Smooth muscle cell (in vitro differentiated cells): ENCODE data around the gene TERF2IP. TPM values are rescaled to one million over a fixed set of nuclear protein-coding genes. Genes with fewer than 3 reads are reported as not detected.

Experiments
- DNase-seq: peaks from one replicate; lab custom pipeline; 2025; ENCODE audit not compliant: unreplicated experiment; lab: John Stamatoyannopoulos, UW
- H2AFZ ChIP-seq: fragments of 200-600 bp; sonication (generic); 2 replicates; pipeline ENCODE4 v1.6.0; 2016; ENCODE audit warnings: antibody characterized with exemption, low read depth, mild to moderate bottlenecking
- H3F3A ChIP-seq: fragments of 200-600 bp; sonication (generic); 2 replicates; pipeline ENCODE4 v1.6.0; 2017; ENCODE audit warnings: antibody characterized with exemption, low read depth
- H3K27ac ChIP-seq: fragments of 200-600 bp; sonication (generic); 2 replicates; pipeline ENCODE4 v1.5.1; 2016; ENCODE audit warnings: low read depth, mild to moderate bottlenecking
- H3K27me3 ChIP-seq: fragments of 200-600 bp; sonication (generic); 2 replicates; pipeline ENCODE4 v1.6.1; 2016; ENCODE audit warnings: low read depth, mild to moderate bottlenecking
- H3K36me3 ChIP-seq: fragments of 200-600 bp; sonication (generic); 2 replicates; pipeline ENCODE4 v1.5.1; 2016; ENCODE audit warnings: low read depth
- H3K4me1 ChIP-seq: fragments of 200-600 bp; sonication (generic); 2 replicates; pipeline ENCODE4 v1.5.1; 2016; ENCODE audit warnings: low read depth
- H3K4me2 ChIP-seq: fragments of 200-600 bp; sonication (generic); 2 replicates; pipeline ENCODE4 v1.6.0; 2016; ENCODE audit warnings: mild to moderate bottlenecking
- H3K4me3 ChIP-seq: fragments of 200-600 bp; sonication (generic); 2 replicates; pipeline ENCODE4 v1.5.1; 2016; ENCODE audit warnings: mild to moderate bottlenecking
- H3K79me2 ChIP-seq: fragments of 200-600 bp; sonication (generic); 2 replicates; pipeline ENCODE4 v1.6.0; 2016; ENCODE audit warnings: low read depth, mild to moderate bottlenecking
- H3K9ac ChIP-seq: fragments of 200-600 bp; sonication (generic); 2 replicates; pipeline ENCODE4 v1.6.0; 2016; ENCODE audit warnings: low read depth
- H3K9me3 ChIP-seq: fragments of 200-600 bp; sonication (generic); replicated peaks from 2 replicates; pipeline ENCODE4 v1.5.1; 2016; ENCODE audit warnings: low read depth
- H4K20me1 ChIP-seq: fragments of 200-600 bp; sonication (generic); 2 replicates; pipeline ENCODE4 v1.6.0; 2016; ENCODE audit warnings: low read depth
- WGBS: methylation state at CpG from one replicate; pipeline ENCODE4 v1.1.7; 2016; ENCODE audit warnings: low lambda C conversion rate; 5-methylcytosine and 5-hydroxymethylcytosine counted together
- polyA plus RNA-seq: library from polyadenylated mRNA; unstranded; fragments of >200 nt; fragmentation: Nextera tagmentation; extraction: Ambion mirVana; gene quantifications from 2 replicates; pipeline ENCODE4 v1.2.1, GENCODE V29; 2016
- total RNA-seq: library from RNA; depleted of rRNA; stranded (reverse); fragments of >200 nt; gene quantifications from 2 replicates; pipeline ENCODE4 v1.2.3, GENCODE V29; 2014
- TF ChIP-seq, protein P1 (sequence below): fragments of 200-600 bp; sonication (generic); IDR thresholded peaks from 2 replicates; pipeline ENCODE4 v1.5.1; 2017; ENCODE audit warnings: borderline replicate concordance, mild to moderate bottlenecking, antibody characterized with exemption; ENCODE audit not compliant: insufficient read depth, poor library complexity, severe bottlenecking

Gene TERF2IP
- total and polyA plus RNA-seq, 2 experiments from 2014 or later: 51.0 to 83.0 TPM

DNA sequence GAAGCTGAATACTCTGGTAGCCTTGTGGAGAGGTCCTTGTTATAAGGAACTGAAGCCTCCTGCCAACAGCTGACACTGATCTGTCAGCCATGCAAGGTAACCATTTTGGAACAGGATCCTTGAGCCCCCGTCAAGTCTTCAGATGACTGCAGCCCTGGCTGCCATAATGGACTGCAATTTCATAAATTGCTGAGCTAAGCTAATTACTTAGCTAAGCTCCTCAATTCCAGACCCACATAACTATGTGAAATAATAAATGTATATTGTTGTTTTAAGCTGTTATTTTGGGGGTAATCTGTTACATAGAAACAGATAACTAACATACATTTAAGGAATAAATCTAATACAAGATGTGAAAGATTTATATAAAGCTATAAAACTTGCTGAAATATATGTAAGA is 41.1 kb upstream of the TERF2IP start:
- Histone ChIP-seq H4K20me1 (no peaks in the 10 kb centered on the region), H3K4me2 (no peak overlapping the region), H3K36me3 (peaks cover 29% of the 10 kb centered on the region), H3K4me1 (no peaks in the 10 kb centered on the region), H3K79me2 (no peaks in the 10 kb centered on the region), H3K9ac (no peak overlapping the region), H3K4me3 (no peak overlapping the region), H3F3A (no peaks in the 10 kb centered on the region), H3K27me3 (no peaks in the 10 kb centered on the region), H3K27ac (no peak overlapping the region), H3K9me3 (no peaks in the 10 kb centered on the region), H2AFZ (no peak overlapping the region)
- WGBS: 83% methylated on average over 1 of the region's 1 CpG
- TF ChIP-seq, protein P1, sequence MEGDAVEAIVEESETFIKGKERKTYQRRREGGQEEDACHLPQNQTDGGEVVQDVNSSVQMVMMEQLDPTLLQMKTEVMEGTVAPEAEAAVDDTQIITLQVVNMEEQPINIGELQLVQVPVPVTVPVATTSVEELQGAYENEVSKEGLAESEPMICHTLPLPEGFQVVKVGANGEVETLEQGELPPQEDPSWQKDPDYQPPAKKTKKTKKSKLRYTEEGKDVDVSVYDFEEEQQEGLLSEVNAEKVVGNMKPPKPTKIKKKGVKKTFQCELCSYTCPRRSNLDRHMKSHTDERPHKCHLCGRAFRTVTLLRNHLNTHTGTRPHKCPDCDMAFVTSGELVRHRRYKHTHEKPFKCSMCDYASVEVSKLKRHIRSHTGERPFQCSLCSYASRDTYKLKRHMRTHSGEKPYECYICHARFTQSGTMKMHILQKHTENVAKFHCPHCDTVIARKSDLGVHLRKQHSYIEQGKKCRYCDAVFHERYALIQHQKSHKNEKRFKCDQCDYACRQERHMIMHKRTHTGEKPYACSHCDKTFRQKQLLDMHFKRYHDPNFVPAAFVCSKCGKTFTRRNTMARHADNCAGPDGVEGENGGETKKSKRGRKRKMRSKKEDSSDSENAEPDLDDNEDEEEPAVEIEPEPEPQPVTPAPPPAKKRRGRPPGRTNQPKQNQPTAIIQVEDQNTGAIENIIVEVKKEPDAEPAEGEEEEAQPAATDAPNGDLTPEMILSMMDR: no peak
- no peak for DNase-seq

DNA sequence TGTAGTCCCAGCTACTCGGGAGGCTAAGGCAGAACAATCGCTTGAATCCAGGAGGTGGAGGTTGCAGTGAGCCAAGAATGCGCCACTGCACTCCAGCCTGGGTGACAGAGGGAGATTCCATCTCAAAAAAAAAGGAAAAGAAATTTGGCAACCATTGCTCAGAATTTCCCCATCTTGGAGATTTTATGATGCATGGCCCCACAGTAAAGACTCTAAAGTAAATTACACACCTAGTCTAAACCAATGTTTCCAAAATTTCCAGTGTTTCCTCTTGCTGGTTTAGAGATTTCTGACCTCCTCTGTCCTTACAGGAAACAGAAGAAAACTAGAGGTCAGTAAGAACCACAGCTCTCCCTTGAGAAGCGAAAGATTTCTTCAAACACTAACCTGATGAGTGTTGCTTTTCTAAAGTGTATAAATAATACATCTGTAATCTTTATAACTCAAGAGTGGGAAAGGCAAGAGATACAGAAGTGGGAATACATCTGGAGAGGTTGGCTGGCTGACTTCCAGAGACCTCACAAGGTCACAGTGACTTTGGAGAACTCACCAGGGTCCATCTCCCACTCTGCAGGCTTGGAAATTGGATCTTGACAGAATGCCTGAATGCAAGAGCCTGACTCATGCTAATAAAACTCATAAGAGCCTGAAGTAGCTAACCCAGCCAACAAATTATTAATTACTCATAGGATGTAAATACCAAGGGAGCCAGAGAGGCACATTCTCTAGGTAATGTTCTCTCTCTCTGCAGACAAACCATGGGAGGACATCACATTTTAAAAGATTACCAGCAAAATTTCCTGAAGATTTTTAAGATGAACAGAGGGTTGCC is 33.3 kb upstream of the TERF2IP start:
- Histone ChIP-seq H3K4me3 (no peak overlapping the region), H3F3A (no peaks in the 10 kb centered on the region), H3K9ac (no peak overlapping the region), H2AFZ (no peak overlapping the region), H4K20me1 (no peaks in the 10 kb centered on the region), H3K4me1 (no peaks in the 10 kb centered on the region), H3K27me3 (no peaks in the 10 kb centered on the region), H3K36me3 (peaks cover 16% of the 10 kb centered on the region), H3K4me2 (no peak overlapping the region), H3K9me3 (no peaks in the 10 kb centered on the region), H3K79me2 (no peaks in the 10 kb centered on the region), H3K27ac (no peak overlapping the region)
- 96% methylated on average over 4 of the region's 4 CpGs for WGBS
- DNase-seq: no peak
- TF ChIP-seq, protein P1: no peak

DNA sequence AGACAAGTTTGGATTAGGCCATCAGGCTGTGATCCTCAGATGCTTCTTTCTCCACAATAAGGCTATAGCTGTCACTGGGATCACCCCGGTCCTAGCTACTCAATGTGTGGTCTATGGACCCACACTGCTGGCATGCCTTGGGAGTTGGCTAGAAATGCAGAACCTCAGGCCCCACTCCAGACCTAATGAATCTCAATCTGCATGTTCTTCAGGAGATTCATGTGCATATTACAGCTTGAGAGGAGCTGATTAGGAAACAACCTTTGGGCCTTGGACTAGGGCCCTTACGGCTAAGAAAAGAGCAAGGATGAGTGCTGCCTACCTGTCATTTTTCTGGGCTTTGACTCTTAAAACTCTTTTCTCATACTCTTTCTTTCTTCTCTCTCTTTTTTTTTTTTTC is 32.0 kb upstream of the TERF2IP start:
- TF ChIP-seq, protein P1: no peak
- H3K9ac ChIP-seq: no peak overlapping the region
- no peaks in the 10 kb centered on the region for H3K79me2 ChIP-seq
- H3K4me2 ChIP-seq: no peak overlapping the region
- H2AFZ ChIP-seq: no peak overlapping the region
- no peak overlapping the region for H3K27ac ChIP-seq
- H3K36me3 ChIP-seq: peaks cover 16% of the 10 kb centered on the region
- WGBS: 100% methylated on average over 2 of the region's 2 CpGs
- H3K27me3 ChIP-seq: no peaks in the 10 kb centered on the region
- no peaks in the 10 kb centered on the region for H4K20me1 ChIP-seq
- H3K4me3 ChIP-seq: no peak overlapping the region
- DNase-seq: no peak
- H3K9me3 ChIP-seq: no peaks in the 10 kb centered on the region
- H3K4me1 ChIP-seq: no peaks in the 10 kb centered on the region
- H3F3A ChIP-seq: no peaks in the 10 kb centered on the region
